GM08714 (cell line): ENCODE results near the gene RNH1.

Experiments used
- H3K4me3 ChIP-seq: fragments of 200-500 bp; sonication (Bioruptor generic); 2 replicates; pipeline ENCODE4 v1.5.1; 2014; ENCODE audit warnings: mild to moderate bottlenecking, low read length, inconsistent platforms
- ZNF274 ChIP-seq: IDR thresholded peaks from 2 replicates; pipeline ENCODE4 v1.6.1; 2012; ENCODE audit warnings: mild to moderate bottlenecking, low read depth, low read length

Gene RNH1

DNA sequence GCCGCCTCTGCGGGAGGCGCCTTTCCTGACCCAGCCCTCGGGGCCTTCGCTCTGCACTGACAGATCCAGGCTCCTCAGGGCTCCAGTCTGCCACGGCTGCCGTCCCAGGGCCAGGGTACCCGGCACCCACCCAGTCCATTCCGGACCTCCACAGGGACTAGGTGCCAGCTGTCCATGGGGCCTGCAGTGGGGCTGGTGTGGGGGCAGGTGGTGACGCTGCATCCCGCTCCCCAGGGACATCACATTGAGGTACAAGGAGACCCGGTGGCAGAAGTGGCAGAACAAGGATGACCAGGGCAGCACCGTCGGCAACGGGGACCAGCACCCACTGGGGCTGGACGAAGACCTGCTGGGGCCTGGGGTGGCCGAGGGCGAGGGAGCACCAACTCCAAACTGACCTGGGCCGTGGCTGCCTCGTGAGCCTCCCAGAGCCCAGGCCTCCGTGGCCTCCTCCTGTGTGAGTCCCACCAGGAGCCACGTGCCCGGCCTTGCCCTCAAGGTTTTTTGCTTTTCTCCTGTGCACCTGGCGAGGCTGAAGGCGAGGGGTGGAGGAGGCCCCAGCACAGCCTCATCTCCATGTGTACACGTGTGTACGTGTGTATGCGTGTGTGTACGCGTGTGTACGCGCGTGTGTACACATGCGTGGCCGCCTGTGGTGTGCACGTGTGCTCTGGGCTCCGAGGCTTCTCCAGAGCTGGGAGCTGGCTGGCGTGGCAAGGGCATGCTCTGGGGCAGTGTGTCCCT lies 16.7 kb downstream of the RNH1 start:
- no peak for TF ChIP-seq ZNF274
- no peak overlapping the region for H3K4me3 ChIP-seq

DNA sequence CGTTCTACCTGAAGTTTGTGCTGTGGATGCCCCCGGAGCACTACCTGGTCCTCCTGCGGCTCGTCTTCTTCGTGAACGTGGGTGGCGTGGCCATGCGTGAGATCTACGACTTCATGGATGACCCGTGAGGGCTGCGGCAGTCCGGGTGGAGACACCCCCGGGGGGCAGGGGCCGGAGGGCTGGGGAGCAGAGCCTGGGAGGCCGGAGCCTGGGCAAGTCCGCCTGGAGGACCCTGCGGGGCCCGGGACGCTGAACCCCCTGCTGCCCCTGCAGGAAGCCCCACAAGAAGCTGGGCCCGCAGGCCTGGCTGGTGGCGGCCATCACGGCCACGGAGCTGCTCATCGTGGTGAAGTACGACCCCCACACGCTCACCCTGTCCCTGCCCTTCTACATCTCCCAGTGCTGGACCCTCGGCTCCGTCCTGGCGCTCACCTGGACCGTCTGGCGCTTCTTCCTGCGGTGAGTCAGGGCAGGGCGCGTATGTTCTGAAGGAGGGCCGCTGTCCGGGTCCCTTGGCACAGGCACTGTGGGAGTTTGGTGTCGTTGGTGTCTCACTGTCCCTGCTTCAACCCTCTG lies 17.3 kb downstream of the RNH1 start:
- no peak overlapping the region for H3K4me3 ChIP-seq

DNA sequence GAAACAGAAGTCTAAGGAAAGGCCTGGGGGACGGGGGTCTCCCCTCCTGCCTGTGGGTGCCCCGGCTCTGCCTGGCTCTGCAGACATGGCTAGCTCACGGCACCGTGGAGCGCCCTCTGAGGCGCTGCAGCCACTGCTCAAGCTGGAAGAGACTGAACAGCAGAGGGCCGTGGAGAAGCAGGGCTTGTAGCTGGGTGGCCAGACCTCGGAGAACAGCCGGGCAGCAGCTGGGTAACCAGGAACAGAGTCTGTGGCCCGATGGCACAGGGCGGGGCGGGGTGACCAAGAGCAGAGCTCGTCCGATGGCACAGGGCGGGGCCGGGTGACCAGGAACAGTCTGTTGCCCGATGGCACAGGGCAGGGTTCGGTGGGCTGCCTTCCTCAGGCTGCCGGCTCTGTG lies 18.1 kb downstream of the RNH1 start:
- TF ChIP-seq ZNF274 = no peak
- H3K4me3 ChIP-seq = no peak overlapping the region

More for the DNA sequence above, 17.3 kb downstream of the RNH1 start:
- TF ChIP-seq ZNF274 = no peak

DNA sequence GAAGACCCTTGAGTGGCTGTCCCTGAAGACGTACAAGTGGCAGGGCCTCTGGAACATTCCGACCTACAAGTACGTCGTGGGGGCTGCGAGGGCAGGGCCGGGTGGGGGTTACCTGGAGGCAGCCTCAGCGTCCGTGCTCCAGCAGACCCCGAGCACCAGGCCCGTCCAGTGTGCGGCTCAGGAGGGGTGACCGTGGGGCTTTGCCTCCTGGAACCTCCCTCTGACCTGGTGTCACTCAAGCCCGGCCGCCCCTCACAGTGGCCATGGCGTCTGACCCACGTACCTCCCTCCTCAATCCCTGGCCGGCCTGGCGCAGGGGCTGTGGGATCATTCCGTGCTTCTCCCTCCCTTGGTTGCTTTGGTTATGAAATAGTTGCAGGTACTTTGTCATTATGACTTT lies 18.5 kb downstream of the RNH1 start:
- H3K4me3 ChIP-seq = no peak overlapping the region
- no peak for TF ChIP-seq ZNF274

DNA sequence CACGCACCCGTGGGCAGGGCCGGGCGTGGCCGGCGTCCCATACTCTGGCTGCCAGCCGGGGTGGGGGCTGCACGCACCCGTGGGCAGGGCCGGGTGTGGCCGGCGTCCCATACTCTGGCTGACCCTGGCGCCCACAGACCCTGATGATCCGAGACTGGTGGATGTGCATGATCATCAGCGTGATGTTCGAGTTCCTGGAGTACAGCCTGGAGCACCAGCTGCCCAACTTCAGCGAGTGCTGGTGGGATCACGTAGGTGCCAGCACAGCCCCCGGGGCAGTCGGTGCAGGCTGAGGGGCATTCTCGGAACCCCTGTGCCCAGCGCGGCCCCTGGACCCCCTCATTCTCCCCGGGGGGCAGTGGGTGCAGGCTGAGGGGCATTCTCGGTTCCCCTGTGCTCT lies 19.0 kb downstream of the RNH1 start:
- H3K4me3 ChIP-seq = no peak overlapping the region
- TF ChIP-seq ZNF274 = no peak

DNA sequence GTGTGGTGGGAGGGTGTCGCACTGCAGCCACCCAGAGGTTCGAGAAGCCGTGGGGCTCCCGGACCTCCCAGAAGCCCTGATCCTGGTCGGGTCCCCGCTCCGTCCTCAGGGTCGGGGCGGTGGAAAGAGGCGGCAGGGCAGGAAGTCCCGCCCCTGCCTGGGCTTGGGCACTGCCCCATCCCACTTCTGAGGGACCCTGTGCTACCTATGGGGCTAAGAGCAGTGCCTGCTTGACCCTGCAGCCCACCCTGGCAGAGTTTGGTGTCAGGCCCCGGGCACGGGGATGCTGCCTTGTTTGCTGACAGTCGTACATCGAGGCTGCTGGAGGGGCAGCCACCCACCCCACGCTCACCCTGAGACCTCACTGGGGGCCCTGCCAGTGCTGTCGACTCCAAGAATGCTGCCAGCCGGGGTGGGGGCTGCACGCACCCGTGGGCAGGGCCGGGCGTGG lies 19.4 kb downstream of the RNH1 start:
- H3K4me3 ChIP-seq = no peak overlapping the region
- TF ChIP-seq ZNF274 = no peak

DNA sequence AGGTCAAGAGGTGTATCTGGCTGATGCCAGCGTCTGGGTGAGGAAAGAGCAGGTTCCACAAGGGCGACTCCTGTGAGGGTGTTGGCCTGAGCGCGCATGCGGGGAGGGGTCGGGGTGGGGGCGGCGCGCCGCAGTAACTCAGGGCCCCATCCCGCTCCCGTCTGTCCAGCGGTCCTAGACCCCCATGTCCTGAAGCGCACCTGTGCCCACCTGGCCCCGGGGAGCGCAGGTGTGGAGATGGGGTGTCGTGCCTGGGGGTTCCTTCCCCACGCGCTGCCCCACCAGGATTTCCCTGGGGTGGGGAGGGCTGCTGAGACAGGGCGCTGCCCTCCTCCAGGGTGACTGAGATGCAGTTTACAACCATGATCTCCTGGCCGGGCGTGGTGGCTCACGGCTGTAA lies 20.9 kb downstream of the RNH1 start:
- H3K4me3 ChIP-seq = no peak overlapping the region
- no peak for TF ChIP-seq ZNF274

DNA sequence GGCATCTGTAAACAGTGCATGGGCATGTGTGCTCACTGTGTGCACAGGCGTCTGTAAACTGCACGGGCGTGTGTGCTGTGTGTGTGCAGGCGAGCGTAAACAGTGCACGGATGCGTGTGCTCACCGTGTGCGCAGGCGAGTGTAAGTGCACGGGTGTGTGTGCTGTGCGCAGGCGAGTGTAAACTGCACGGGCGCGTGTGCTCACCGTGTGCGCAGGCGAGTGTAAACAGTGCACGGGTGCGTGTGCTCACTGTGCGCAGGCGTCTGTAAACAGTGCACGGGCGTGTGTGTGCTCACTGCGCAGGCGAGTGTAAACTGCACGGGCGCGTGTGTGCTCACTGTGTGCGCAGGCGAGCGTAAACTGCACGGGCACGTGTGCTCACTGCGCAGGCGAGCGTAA lies 22.4 kb downstream of the RNH1 start:
- no peak for TF ChIP-seq ZNF274
- H3K4me3 ChIP-seq = no peak overlapping the region

DNA sequence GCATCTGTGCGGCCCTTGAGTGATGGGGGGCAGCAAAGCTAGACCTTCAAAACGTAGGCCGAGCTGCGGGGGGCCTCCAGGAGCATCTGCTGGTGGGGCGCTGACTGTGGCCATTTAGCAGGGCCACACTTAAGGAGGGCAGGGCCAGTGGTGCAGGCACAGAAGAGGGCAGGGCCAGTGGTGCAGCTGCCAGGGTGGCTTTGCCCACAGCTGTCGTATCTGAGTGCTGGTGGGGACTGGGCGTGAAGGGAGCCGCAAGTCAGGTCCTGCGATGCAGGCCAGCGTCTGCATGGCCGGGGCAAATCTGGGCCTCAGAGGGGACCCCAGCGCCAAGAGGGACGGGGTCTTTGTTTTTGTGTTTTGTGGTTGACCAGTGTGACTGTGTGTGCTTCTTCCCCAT lies 27.7 kb downstream of the RNH1 start:
- H3K4me3 ChIP-seq = no peak overlapping the region
- TF ChIP-seq ZNF274 = no peak

DNA sequence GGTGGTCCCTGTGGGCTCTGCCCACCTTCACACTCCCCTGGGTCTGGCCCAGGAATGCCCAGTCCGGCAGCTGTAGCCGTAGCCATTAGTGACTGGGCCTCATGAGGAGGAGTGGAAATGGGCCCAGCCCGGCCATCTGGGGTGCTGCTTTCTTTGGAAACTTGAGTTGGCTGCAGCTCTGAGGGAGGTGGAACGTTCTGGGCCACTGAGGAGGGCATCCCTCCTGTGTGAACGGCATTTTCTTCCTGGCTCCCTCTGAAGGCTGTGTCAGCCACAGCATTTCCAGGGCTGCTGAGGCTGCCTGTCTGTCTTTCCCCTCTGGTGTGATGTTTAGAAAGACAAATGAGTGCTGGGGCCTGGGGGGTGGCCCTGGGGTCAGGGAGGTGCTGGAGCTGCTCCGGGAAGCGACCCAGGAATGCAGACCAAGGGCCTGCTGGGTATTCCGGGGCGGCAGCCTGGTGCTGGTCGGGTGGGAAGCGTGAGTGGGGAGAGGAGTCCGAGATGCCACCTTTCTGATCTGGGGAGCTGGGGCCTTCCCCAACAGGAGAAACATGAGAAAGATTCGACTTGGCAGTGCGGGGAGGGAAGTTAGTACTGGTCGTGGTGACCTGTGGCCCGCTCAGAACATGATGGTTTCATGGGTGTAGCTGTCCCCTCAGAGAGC lies 29.9 kb downstream of the RNH1 start:
- no peak overlapping the region for H3K4me3 ChIP-seq

DNA sequence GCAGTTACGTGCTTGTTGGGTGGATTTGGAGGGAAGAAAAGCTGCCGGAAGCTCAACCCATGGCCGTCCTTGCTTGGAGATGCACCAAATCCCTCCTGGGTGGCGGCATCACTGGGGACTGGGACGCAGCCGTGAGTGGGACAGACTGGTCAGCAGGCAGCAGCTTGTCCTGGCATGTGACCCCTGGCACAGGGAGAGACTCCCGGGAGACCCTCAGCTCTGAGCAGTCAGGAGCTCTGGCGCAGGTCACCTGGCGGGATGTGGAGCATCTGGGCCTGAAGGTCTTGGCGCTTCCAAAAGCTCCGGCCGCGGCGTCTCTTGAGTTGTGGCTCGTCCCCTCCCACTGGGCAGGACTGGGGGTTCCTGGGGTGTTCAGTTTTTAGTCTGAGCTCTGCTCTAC lies 30.6 kb downstream of the RNH1 start:
- no peak overlapping the region for H3K4me3 ChIP-seq
- no peak for TF ChIP-seq ZNF274

More for the DNA sequence above, 29.9 kb downstream of the RNH1 start:
- no peak for TF ChIP-seq ZNF274

DNA sequence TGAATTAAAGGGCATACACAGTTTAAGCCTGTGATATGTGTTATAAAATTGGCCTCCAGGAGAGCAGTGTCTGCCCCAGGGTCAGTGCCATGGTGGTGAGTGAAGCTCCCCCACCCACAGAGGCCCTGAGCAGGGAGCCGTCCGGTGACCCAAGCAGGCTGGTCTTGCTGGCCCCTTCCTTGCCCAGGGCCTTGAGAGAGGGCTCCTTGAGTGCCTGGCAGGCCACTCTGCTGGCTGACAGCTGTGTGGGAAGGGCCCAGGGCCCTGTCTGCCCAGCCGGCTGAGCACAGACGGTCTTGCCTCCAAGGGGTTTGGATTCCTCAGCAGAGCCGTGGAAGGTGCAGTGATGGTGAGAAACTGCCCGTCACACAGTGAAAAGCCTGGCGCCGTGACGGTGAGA lies 31.1 kb downstream of the RNH1 start:
- TF ChIP-seq ZNF274 = no peak
- no peak overlapping the region for H3K4me3 ChIP-seq

DNA sequence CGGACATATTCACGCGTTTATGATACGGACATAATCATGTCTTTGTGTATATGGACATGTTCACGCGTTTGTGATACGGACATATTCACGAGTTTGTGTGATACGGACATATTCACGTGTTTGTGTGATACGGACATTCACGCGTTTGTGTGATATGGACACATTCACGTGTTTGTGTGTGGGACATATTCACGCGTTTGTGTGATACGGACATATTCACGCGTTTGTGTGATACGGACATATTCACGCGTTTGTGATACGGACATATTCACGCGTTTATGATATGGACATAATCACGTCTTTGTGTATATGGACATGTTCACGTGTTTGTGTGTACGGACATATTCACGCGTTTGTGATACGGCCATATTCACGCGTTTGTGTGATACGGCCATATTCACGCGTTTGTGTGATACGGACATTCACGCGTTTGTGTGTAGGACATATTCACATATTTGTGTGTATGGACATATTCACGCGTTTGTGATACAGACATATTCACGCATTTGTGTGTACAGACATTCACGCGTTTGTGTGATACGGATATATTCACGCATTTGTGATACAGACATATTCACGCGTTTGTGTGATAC lies 32.0 kb downstream of the RNH1 start:
- no peak overlapping the region for H3K4me3 ChIP-seq
- no peak for TF ChIP-seq ZNF274

DNA sequence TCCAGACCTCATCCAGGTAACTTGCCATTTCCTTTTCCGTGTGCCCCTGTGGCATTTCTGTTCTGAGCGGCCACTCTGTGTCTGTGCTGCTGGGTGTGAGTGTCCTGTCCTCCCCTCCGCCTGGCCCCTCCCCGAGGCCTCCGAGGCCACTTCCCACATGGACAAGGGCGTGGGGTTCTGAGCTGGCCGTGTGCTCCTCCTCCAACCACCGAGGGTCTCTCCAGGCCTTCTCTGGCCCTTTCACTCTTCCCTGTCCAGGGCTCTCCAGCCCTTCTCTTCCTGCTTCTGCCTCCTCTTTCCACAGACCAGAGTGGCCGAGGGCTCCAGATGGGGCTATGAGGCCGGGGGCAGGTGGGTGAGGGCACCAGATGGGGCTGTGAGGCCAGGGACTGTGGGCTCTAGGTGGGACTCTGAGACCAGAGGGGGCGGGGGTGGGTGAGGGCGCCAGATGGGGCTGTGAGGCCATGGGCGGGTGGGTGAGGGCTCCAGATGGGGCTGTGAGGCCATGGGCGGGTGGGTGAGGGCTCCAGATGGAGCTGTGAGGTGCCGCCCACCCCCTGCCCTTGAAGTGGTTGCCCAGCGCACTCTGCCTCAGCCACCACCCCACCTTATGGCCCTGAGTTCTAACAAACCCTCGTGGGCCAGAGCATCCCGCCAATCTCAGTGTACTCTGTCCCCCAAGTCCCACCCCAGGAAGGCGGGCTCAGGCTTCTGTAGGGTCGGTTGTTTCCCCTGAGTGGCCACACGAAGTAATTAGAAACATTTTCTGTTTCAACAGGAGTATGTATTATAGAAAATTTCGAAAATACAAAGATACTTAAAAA lies 32.9 kb downstream of the RNH1 start:
- no peak for TF ChIP-seq ZNF274
- H3K4me3 ChIP-seq = no peak overlapping the region
